ENCODE measurements around the gene KIF26A. TPM values are rescaled to one million over a fixed set of nuclear protein-coding genes. Genes with fewer than 3 reads are reported as not detected.

Gene KIF26A
- total RNA-seq, 1 donor from 2014 or later: 6.3 TPM

GRCh38 chr14:104121142-104121541, 17.2 kb upstream of the KIF26A start:
- no peak for DNase-seq
- no peak for ATAC-seq (ENCODE audit: poor library complexity)
- intact Hi-C loops (cut with DNase I): no loop called here

- ATAC-seq (ENCODE audit: poor library complexity) (no peak), DNase-seq (no peak)
- intact Hi-C loops (cut with DNase I): no loop called here
These were observed 14.5 kb upstream of the KIF26A start for GRCh38 chr14:104123879-104124278.

- DNase-seq (no peak), ATAC-seq (ENCODE audit: poor library complexity) (no peak)
- intact Hi-C loops (cut with DNase I): no loop called here
These were observed 13.4 kb upstream of the KIF26A start for GRCh38 chr14:104125011-104125410.

GRCh38 chr14:104126753-104127152, 11.6 kb upstream of the KIF26A start:
- ATAC-seq (ENCODE audit: poor library complexity) (no peak), DNase-seq (no peak)
- intact Hi-C loops (cut with DNase I): no loop called here

- no peak for ATAC-seq (ENCODE audit: poor library complexity)
- no peak for DNase-seq
- intact Hi-C loops (cut with DNase I): no loop called here
These were observed 9.4 kb upstream of the KIF26A start for GRCh38 chr14:104128981-104129380.

- intact Hi-C loops (cut with DNase I): no loop called here
- ATAC-seq (ENCODE audit: poor library complexity): no peak
These were observed 8.8 kb upstream of the KIF26A start for GRCh38 chr14:104129556-104129955.

GRCh38 chr14:104130974-104131651, 7.3 kb upstream of the KIF26A start:
- intact Hi-C loops (cut with DNase I): loop anchor here (1.0 kb wide), 1 partner anchor 53 kb away; no protein-coding TSS in a partner anchor
- peak; percentile 77 for DNase-seq
- peak; percentile 91 for ATAC-seq (ENCODE audit: poor library complexity)

More at GRCh38 chr14:104129556-104129955, 8.8 kb upstream of the KIF26A start:
- no peak for DNase-seq

- DNase-seq (peak; percentile 23), ATAC-seq (ENCODE audit: poor library complexity) (no peak)
- intact Hi-C loops (cut with DNase I): loop anchor here (1.0 kb wide), 1 partner anchor 54 kb away; no protein-coding TSS in a partner anchor
These were observed 6.2 kb upstream of the KIF26A start for GRCh38 chr14:104131968-104132732.

- ATAC-seq (ENCODE audit: poor library complexity) (no peak), DNase-seq (peak; percentile 29)
- intact Hi-C loops (cut with DNase I): no loop called here
These were observed 5.4 kb upstream of the KIF26A start for GRCh38 chr14:104132981-104133380.

GRCh38 chr14:104133496-104133895, 4.9 kb upstream of the KIF26A start:
- intact Hi-C loops (cut with DNase I): no loop called here
- DNase-seq (peak; percentile 26), ATAC-seq (ENCODE audit: poor library complexity) (no peak)

GRCh38 chr14:104134061-104134965, 4.1 kb upstream of the KIF26A start:
- intact Hi-C loops (cut with DNase I): no loop called here
- ATAC-seq (ENCODE audit: poor library complexity): no peak

GRCh38 chr14:104135121-104135903, 3.1 kb upstream of the KIF26A start:
- intact Hi-C loops (cut with DNase I): loop anchor here (5.0 kb wide), 1 partner anchor 502 kb away; no protein-coding TSS in a partner anchor
- ATAC-seq (ENCODE audit: poor library complexity): no peak
- DNase-seq: peak; percentile 39

More at GRCh38 chr14:104134061-104134965, 4.1 kb upstream of the KIF26A start:
- DNase-seq: peak; percentile 29

GRCh38 chr14:104135904-104136471, 2.4 kb upstream of the KIF26A start:
- peak; percentile 32 for DNase-seq
- intact Hi-C loops (cut with DNase I): loop anchor here (2.0 to 5.0 kb wide), 2 partner anchors 429 to 501 kb away; no protein-coding TSS in a partner anchor

GRCh38 chr14:104136472-104137296, 1.7 kb upstream of the KIF26A start:
- no peak for ATAC-seq (ENCODE audit: poor library complexity)
- peak; percentile 40 for DNase-seq
- intact Hi-C loops (cut with DNase I): loop anchor here (2.0 to 5.0 kb wide), 2 partner anchors 428 to 501 kb away; no protein-coding TSS in a partner anchor

More at GRCh38 chr14:104135904-104136471, 2.4 kb upstream of the KIF26A start:
- ATAC-seq (ENCODE audit: poor library complexity): no peak

GRCh38 chr14:104137297-104138097, 890 bp upstream of the KIF26A start:
- peak; percentile 80 for DNase-seq
- intact Hi-C loops (cut with DNase I): loop anchor here (2.0 to 5.0 kb wide), 2 partner anchors 427 to 500 kb away; no protein-coding TSS in a partner anchor
- ATAC-seq (ENCODE audit: poor library complexity): peak; percentile 95

Measured in Right ventricle myocardium superior (tissue), 1 donor.